Esophagus squamous epithelium (tissue), 5 donors: ENCODE results near the gene PLCB4. TPM values are rescaled to one million over a fixed set of nuclear protein-coding genes. Genes with fewer than 3 reads are reported as not detected.

Experiments used
- DNase-seq: peaks from one replicate; lab custom pipeline; 2025; lab: John Stamatoyannopoulos, UW
- H3K27ac ChIP-seq, 4 donors: fragments of 200-600 bp; sonication (generic); one replicate each; pipeline ENCODE4 v1.5.1; 2016 to 2019; ENCODE audit warnings: mild to moderate bottlenecking in 1 of 4
- H3K27me3 ChIP-seq, 4 donors: fragments of 200-600 bp; sonication (generic); 1 replicate in 3 of 4; 2 replicates in 1 of 4; pipeline versions ENCODE4 v1.5.1 to v1.6.0; 2017 to 2021; ENCODE audit warnings: antibody characterized with exemption in 1 of 4
- H3K36me3 ChIP-seq, 3 donors: fragments of 200-600 bp; sonication (generic); one replicate each; pipeline ENCODE4 v1.5.1; 2016 to 2019
- H3K4me1 ChIP-seq, 3 donors: fragments of 200-600 bp; sonication (generic); one replicate each; pipeline ENCODE4 v1.5.1; 2017 to 2019
- H3K4me3 ChIP-seq, 4 donors: fragments of 200-600 bp; sonication (generic); 1 replicate in 3 of 4; 2 replicates in 1 of 4; pipeline ENCODE4 v1.5.1; 2016 to 2019; ENCODE audit warnings: mild to moderate bottlenecking in 2 of 4, moderate library complexity in 1 of 4
- H3K9me3 ChIP-seq, 3 donors: fragments of 200-600 bp; sonication (generic); one replicate each; pipeline ENCODE4 v1.5.1; 2016 to 2019
- POLR2A ChIP-seq, 4 donors: fragments of 450-650 bp; IDR thresholded peaks; one replicate each; pipeline ENCODE4 v1.6.1; 2017; ENCODE audit warnings: antibody characterized with exemption in 4 of 4, mild to moderate bottlenecking in 4 of 4, moderate library complexity in 3 of 4
- WGBS, 2 donors: methylation state at CpG; one replicate each; pipeline ENCODE4 v1.1.5; 2018; 5-methylcytosine and 5-hydroxymethylcytosine counted together
- intact Hi-C: fragments of 100-400 bp; cut with DNase I; formaldehyde crosslinking; loops from one replicate; pipeline ENCODE4 v1.15.0; 2022
- total RNA-seq, 4 donors: library from RNA; depleted of rRNA; stranded (reverse); fragments of >200 nt; gene quantifications; one replicate each; pipeline ENCODE4 v1.1.0, GENCODE V29; 2016
- TF ChIP-seq, protein P1 (sequence below), 6 experiments: fragments of 450-650 bp in 4 of 6; fragments of 200-600 bp in 2 of 6; sonication (generic) in 2 of 6; IDR thresholded peaks; one replicate each; pipeline ENCODE4 v1.5.1; 2016 to 2019; ENCODE audit warnings: antibody characterized with exemption in 6 of 6, mild to moderate bottlenecking in 4 of 6, moderate library complexity in 4 of 6
- donor health status: DM: yes; HTN: yes; CAD: no.

Gene PLCB4
- total RNA-seq, 4 donors from 2014 or later: 1.1 to 13.7 (median 2.8) TPM

DNA sequence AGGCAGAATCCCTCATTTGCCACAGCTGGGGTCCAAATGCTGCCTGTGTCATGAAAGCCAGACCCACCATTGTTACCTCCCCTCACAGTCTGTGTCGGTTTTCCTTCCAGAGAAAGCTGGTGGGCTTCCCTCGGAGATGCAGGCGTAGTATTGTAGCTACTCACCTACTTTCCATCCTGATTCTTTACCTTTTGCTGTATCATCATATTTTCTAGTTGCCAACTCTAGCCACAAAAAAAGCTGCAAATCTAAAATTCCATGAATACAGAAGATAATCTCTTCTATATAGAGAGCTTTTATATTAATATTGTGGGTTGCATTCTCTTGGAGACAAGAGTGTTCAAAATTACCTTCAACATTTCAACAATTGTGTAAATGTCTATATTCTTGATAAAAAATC lies 347.5 kb downstream of the PLCB4 start:
- Histone ChIP-seq H3K27me3 (no peaks in the 10 kb centered on the region), H3K4me3 (no peak overlapping the region), H3K4me1 (no peaks in the 10 kb centered on the region), H3K27ac (no peak overlapping the region), H3K36me3 (peaks cover 0 to 10% (median 0%) of the 10 kb centered on the region in 3 donors), H3K9me3 (no peaks in the 10 kb centered on the region)
- WGBS, 2 donors: 62 to 81% methylated on average over 3 of the region's 3 CpGs
- no peak for DNase-seq
- TF ChIP-seq POLR2A (IDR thresholded peaks at IDR 0.05): no peak
- TF ChIP-seq, protein P1, sequence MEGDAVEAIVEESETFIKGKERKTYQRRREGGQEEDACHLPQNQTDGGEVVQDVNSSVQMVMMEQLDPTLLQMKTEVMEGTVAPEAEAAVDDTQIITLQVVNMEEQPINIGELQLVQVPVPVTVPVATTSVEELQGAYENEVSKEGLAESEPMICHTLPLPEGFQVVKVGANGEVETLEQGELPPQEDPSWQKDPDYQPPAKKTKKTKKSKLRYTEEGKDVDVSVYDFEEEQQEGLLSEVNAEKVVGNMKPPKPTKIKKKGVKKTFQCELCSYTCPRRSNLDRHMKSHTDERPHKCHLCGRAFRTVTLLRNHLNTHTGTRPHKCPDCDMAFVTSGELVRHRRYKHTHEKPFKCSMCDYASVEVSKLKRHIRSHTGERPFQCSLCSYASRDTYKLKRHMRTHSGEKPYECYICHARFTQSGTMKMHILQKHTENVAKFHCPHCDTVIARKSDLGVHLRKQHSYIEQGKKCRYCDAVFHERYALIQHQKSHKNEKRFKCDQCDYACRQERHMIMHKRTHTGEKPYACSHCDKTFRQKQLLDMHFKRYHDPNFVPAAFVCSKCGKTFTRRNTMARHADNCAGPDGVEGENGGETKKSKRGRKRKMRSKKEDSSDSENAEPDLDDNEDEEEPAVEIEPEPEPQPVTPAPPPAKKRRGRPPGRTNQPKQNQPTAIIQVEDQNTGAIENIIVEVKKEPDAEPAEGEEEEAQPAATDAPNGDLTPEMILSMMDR (IDR thresholded peaks at IDR 0.05): no peak
- intact Hi-C loops: no loop called here

DNA sequence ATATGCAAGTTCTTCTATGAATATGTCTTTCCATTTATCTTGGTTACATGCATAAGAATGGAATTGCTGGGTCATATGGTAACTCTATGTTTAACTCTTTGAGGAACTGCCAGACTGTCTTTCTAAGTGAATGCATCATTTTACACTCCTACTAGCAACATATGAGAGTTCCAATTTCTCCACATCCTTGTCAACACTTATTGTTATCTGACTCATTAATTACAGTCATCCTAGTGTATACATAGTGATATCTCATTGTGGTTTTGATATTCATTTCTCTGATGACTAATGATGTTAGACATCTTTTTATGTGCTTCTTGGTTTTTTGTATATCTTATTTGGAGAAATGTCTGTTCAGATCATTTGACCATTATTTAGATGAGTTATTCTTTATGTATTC lies 348.8 kb downstream of the PLCB4 start:
- DNase-seq: no peak
- H3K27ac ChIP-seq: no peak overlapping the region
- no peak overlapping the region for H3K4me3 ChIP-seq
- H3K27me3 ChIP-seq: no peaks in the 10 kb centered on the region
- peaks cover 0 to 13% (median 0%) of the 10 kb centered on the region in 3 donors for H3K36me3 ChIP-seq
- intact Hi-C loops: no loop called here
- TF ChIP-seq, protein P1 (IDR thresholded peaks at IDR 0.05): no peak
- TF ChIP-seq POLR2A (IDR thresholded peaks at IDR 0.05): no peak
- H3K4me1 ChIP-seq: no peaks in the 10 kb centered on the region
- H3K9me3 ChIP-seq: no peaks in the 10 kb centered on the region

DNA sequence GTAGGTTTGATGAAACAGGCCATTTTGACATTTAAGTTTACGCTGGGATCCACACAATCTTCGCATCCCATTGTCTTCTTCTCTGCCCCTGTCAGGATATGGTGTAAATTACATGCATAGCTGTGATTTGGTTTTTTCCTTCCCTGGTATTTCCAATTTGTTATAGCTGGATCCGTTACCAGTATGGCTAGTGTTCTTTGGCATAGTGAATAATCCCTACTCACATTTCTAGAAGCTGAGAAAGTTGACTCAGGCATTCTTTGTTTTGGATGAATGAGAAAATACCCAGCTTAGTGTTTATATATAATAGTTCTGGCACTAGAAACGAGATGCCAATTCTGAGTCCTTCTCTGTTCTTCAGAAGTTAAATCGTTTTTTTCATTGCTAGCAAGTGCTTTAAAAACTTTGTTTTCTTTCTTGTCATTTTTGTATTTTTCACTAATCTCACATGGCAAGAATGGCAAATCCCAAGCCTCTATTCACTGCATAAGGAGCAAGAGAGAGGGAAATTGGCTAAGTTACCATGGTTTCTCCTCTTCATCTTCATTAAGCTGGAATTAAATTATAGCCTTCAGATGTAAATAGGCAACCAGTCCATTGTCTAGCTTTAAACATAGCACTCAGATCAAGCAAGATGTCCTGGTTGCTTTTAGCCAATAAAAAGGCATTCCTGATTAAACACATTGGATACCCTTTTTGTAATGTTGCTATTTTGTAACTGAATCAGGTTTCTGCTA lies 353.6 kb downstream of the PLCB4 start:
- no peak overlapping the region for H3K4me3 ChIP-seq
- intact Hi-C loops: no loop called here
- TF ChIP-seq, protein P1 (IDR thresholded peaks at IDR 0.05): no peak
- TF ChIP-seq POLR2A (IDR thresholded peaks at IDR 0.05): no peak
- H3K4me1 ChIP-seq: no peaks in the 10 kb centered on the region
- WGBS, 2 donors: 37 to 59% methylated on average over 5 of the region's 5 CpGs
- no peak overlapping the region for H3K27ac ChIP-seq
- no peak for DNase-seq
- no peaks in the 10 kb centered on the region for H3K27me3 ChIP-seq
- H3K36me3 ChIP-seq: peaks cover 0 to 30% (median 0%) of the 10 kb centered on the region in 3 donors
- no peaks in the 10 kb centered on the region for H3K9me3 ChIP-seq

DNA sequence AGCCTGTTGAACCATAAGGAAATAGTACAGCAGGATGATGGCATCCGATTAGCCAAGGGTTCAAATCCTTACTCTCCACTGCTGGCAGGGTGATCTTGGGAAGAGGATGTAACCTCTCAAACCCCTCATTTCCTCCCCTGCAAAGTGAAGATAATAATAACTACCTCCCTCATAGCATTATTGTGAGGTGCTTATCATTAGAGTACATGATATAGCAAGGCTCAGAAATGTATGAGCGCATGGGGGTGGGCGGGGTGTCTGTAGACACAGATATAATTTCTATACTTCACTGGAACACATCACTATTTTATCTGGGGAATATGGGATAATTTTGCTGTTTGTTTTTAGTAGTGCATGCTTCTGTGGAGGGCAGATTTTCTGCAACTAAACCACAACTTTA lies 355.7 kb downstream of the PLCB4 start:
- no peak for DNase-seq
- WGBS, 2 donors: 79 to 95% methylated on average over 3 of the region's 3 CpGs
- TF ChIP-seq, protein P1 (IDR thresholded peaks at IDR 0.05): no peak
- TF ChIP-seq POLR2A (IDR thresholded peaks at IDR 0.05): no peak
- H3K9me3 ChIP-seq: no peaks in the 10 kb centered on the region
- no peaks in the 10 kb centered on the region for H3K4me1 ChIP-seq
- intact Hi-C loops: no loop called here
- H3K27me3 ChIP-seq: no peaks in the 10 kb centered on the region
- no peak overlapping the region for H3K27ac ChIP-seq
- H3K36me3 ChIP-seq: peaks cover 0 to 30% (median 0%) of the 10 kb centered on the region in 3 donors
- no peak overlapping the region for H3K4me3 ChIP-seq

DNA sequence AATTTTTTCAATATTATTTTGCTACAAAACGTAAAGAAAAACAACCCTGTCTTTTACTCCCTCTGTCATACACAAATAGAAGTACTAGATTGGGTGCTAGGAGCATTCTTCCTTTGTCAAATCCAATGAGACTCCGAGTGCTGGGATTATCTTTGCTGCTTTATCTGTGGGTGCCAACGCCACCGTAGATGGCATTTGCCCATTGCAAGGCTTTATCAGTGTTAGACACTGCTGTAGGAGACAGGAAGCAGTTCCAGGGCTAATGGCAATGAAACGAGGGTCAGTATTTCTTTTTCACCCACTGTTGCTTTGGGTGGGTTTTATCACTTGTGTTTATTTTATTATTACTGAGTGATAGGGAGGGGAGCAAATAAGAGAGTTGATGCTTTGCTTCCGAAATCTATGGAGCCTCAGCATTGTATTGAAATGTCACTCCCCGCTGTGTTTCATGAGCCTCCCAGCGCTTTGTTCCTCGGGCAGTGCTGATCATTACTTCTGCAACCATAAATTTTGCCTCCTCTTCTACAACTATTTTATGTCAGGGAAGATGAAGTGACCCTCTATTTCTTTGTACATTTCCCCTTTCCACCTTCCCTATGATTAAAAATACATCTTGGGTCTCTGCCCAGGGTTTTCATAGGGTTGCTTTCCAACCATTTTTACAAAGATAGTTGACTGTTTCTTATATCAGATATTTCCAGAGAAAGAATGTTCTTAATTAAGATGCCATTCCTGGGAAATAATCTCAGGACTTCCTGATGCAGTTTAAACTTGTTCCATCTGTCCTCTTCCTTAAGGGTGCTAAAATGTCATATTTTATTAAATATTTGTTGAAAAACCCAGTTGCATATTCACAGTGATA lies 358.8 kb downstream of the PLCB4 start:
- DNase-seq: no peak
- no peak for TF ChIP-seq POLR2A (IDR thresholded peaks at IDR 0.05)
- TF ChIP-seq, protein P1 (IDR thresholded peaks at IDR 0.05): no peak
- Histone ChIP-seq H3K9me3 (no peaks in the 10 kb centered on the region), H3K36me3 (peaks cover 0 to 23% (median 0%) of the 10 kb centered on the region in 3 donors), H3K4me1 (no peaks in the 10 kb centered on the region), H3K27ac (no peak overlapping the region), H3K4me3 (no peak overlapping the region), H3K27me3 (no peaks in the 10 kb centered on the region)
- intact Hi-C loops: no loop called here
- WGBS, 2 donors: 73 to 80% methylated on average over 9 of the region's 9 CpGs
